ENCODE data around the gene MSRB1. TPM values are rescaled to one million over a fixed set of nuclear protein-coding genes. Genes with fewer than 3 reads are reported as not detected.

MSRB1 gene
- total and polyA plus RNA-seq, 2 of the 13 experiments (the other 11 are each of a cell fraction or from before 2014, with no cell fraction given), result 32.1 to 75.4 TPM

GRCh38 chr16:1964506-1965395, 21.8 kb upstream of the MSRB1 start, which contains the start of gene RPS2 (continued):
- TF ChIP-seq ZNF781 (CRISPR knock-in tag; IDR thresholded peaks at IDR 0.05; ENCODE audit: borderline replicate concordance, not compliant biosample characterization) (peak; percentile 81), RAD51 (IDR thresholded peaks at IDR 0.05; ENCODE audit: borderline replicate concordance) (no peak), CERS6 (CRISPR knock-in tag; IDR thresholded peaks at IDR 0.05) (no peak), SOX13 (IDR thresholded peaks at IDR 0.05) (no peak), SOX13 (CRISPR knock-in tag; conservative IDR thresholded peaks at IDR 0.05 in 1 of 2, IDR thresholded peaks at IDR 0.05 in 1 of 2) (no peak; a peak in 1 of 4 replicates), NFE2 (CRISPR knock-in tag; IDR thresholded peaks at IDR 0.05) (no peak), HES4 (CRISPR knock-in tag; IDR thresholded peaks at IDR 0.05; ENCODE audit: borderline replicate concordance) (peak; percentile 81; the same call in 1 of the 2 replicates), PCBP2 (optimal IDR thresholded peaks at IDR 0.05; ENCODE audit: low read depth, low read length, poor library complexity, severe bottlenecking) (no peak), SIX1 (CRISPR knock-in tag; IDR thresholded peaks at IDR 0.05; ENCODE audit: borderline replicate concordance) (no peak), ZNF280D (CRISPR knock-in tag; IDR thresholded peaks at IDR 0.05) (0 out of 2 replicates have a peak, but pooled peaks have one; percentile 75), NFRKB (IDR thresholded peaks at IDR 0.05) (no peak), TAF1 (CRISPR knock-in tag; IDR thresholded peaks at IDR 0.05) (peak; percentile 97), ZNF263 (CRISPR knock-in tag; IDR thresholded peaks at IDR 0.05) (peak; percentile 72), KDM5B (CRISPR knock-in tag; IDR thresholded peaks at IDR 0.05; ENCODE audit: borderline replicate concordance) (peak; percentile 42; the same call in 1 of the 2 replicates), ZNF709 (CRISPR knock-in tag; IDR thresholded peaks at IDR 0.05) (peak; percentile 90; the same call in 1 of the 2 replicates)
- TF ChIP-seq, protein P1, sequence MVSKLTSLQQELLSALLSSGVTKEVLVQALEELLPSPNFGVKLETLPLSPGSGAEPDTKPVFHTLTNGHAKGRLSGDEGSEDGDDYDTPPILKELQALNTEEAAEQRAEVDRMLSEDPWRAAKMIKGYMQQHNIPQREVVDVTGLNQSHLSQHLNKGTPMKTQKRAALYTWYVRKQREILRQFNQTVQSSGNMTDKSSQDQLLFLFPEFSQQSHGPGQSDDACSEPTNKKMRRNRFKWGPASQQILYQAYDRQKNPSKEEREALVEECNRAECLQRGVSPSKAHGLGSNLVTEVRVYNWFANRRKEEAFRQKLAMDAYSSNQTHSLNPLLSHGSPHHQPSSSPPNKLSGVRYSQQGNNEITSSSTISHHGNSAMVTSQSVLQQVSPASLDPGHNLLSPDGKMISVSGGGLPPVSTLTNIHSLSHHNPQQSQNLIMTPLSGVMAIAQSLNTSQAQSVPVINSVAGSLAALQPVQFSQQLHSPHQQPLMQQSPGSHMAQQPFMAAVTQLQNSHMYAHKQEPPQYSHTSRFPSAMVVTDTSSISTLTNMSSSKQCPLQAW (CRISPR knock-in tag; IDR thresholded peaks at IDR 0.05), result peak; percentile 69
- TF ChIP-seq, protein P2, sequence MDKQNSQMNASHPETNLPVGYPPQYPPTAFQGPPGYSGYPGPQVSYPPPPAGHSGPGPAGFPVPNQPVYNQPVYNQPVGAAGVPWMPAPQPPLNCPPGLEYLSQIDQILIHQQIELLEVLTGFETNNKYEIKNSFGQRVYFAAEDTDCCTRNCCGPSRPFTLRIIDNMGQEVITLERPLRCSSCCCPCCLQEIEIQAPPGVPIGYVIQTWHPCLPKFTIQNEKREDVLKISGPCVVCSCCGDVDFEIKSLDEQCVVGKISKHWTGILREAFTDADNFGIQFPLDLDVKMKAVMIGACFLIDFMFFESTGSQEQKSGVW (CRISPR knock-in tag; IDR thresholded peaks at IDR 0.05; ENCODE audit: borderline replicate concordance), result no peak
- TF ChIP-seq, protein P3, sequence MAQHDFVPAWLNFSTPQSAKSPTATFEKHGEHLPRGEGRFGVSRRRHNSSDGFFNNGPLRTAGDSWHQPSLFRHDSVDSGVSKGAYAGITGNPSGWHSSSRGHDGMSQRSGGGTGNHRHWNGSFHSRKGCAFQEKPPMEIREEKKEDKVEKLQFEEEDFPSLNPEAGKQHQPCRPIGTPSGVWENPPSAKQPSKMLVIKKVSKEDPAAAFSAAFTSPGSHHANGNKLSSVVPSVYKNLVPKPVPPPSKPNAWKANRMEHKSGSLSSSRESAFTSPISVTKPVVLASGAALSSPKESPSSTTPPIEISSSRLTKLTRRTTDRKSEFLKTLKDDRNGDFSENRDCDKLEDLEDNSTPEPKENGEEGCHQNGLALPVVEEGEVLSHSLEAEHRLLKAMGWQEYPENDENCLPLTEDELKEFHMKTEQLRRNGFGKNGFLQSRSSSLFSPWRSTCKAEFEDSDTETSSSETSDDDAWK (CRISPR knock-in tag; IDR thresholded peaks at IDR 0.05), result no peak
- TF ChIP-seq, protein P4, sequence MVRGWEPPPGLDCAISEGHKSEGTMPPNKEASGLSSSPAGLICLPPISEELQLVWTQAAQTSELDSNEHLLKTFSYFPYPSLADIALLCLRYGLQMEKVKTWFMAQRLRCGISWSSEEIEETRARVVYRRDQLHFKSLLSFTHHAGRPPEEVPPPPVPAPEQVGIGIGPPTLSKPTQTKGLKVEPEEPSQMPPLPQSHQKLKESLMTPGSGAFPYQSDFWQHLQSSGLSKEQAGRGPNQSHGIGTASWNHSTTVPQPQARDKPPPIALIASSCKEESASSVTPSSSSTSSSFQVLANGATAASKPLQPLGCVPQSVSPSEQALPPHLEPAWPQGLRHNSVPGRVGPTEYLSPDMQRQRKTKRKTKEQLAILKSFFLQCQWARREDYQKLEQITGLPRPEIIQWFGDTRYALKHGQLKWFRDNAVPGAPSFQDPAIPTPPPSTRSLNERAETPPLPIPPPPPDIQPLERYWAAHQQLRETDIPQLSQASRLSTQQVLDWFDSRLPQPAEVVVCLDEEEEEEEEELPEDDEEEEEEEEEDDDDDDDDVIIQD (CRISPR knock-in tag; IDR thresholded peaks at IDR 0.05; ENCODE audit: low read depth), result no peak

All from HepG2 (cell line).